GM12891 (cell line): ENCODE results near the gene C2orf76.

ENCODE experiments used
- DNase-seq: peaks from one replicate; pipeline ENCODE4 v3.0.0; 2011; ENCODE audit warnings: low spot score; ENCODE audit not compliant: insufficient read length
- FAIRE-seq: peaks from 2 replicates; lab custom pipeline; 2011; peaks lifted over from hg19 to GRCh38; lab: Jason Lieb, UNC
- PAX5 ChIP-seq: IDR thresholded peaks from 2 replicates; pipeline ENCODE4 v1.6.1; 2011; ENCODE audit warnings: low read length, moderate library complexity, mild to moderate bottlenecking; ENCODE audit not compliant: insufficient read depth, severe bottlenecking
- POLR2A ChIP-seq: IDR thresholded peaks from 2 replicates; pipeline ENCODE4 v1.6.1; 2011; ENCODE audit warnings: low read depth, low read length, control low read depth
- POLR2AphosphoS5 ChIP-seq: IDR thresholded peaks from 2 replicates; pipeline ENCODE4 v1.6.1; 2011; ENCODE audit warnings: low read depth, low read length, control low read depth
- POU2F2 ChIP-seq: IDR thresholded peaks from 2 replicates; pipeline ENCODE4 v1.6.1; 2011; ENCODE audit warnings: low read depth, mild to moderate bottlenecking, control low read depth, low read length, moderate library complexity
- SPI1 ChIP-seq: IDR thresholded peaks from 2 replicates; pipeline ENCODE4 v1.6.1; 2011; ENCODE audit warnings: low read depth, low read length, control low read depth
- TAF1 ChIP-seq: IDR thresholded peaks from 2 replicates; pipeline ENCODE4 v1.6.1; 2011; ENCODE audit warnings: low read depth, low read length, control low read depth

C2orf76 gene

DNA sequence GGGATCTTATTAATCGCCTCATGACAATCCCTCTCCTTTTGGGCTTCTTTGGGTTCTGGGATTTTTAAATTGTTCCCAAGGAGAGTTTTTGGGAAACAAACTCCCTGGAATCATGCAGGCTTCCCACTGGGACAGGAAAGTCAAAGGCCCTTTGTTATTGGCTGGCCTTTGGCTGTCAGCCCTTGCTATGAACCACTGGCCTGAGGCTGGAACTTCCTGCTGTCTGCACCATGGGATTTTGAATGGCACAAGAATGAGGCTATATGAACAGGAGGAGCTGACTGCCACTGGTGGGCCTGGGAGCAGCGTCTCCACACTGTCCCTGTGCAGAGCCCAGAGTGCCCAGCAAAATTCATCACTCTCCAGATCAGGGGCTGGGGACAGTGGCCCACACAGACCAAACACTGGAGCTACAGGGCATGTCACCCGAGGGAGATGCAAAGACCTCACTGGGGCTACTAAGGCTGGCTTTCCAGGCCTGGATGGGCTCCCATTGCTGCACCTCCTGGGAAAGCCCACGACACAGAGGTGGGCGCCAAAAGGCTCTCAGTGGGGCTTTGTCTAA, 107.3 kb downstream of the C2orf76 start:
- DNase-seq = no peak
- FAIRE-seq = no peak
- TF ChIP-seq POU2F2 (no peak), POLR2AphosphoS5 (no peak), SPI1 (no peak), POLR2A (no peak), TAF1 (no peak), PAX5 (no peak)

DNA sequence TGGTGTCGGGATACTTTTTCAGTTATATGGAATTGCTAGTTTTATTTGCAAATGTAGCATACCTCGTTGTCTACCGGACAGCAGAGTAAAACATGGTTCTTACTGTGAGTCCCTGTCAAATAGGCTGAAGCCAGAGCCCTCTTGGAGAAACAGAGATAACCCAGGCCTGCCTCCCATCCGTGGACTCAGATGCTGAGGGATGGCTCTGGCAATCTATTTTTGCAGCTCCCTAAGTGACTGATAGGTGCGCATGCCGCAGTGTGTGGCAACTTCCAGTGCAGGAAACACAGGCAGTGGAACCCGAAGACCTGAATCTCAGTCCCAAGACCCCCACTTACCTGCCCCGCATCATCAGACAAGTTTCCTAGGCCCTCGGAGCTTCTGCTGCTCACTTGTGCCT, 109.4 kb downstream of the C2orf76 start:
- FAIRE-seq (no peak), DNase-seq (no peak)
- TF ChIP-seq PAX5 = no peak
- no peak for TF ChIP-seq SPI1
- no peak for TF ChIP-seq POLR2A
- TF ChIP-seq TAF1 = no peak
- TF ChIP-seq POLR2AphosphoS5 = no peak
- TF ChIP-seq POU2F2 = no peak

DNA sequence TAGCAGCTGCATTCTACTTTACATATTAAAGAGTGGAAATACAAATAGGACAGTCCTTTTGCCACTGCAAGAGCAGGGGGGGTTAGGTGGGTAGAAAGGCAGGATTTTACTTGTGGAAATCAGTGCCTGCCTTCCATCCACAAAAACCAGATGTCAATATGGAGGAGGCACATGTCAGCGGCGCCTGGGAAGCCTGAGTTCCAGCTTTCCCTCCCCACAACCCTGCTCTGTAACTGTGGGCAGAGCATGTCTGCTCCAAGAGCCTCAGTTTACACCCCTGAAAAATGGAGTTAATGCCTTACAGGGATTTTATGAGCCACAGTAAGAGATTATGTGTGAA, 110.1 kb downstream of the C2orf76 start:
- TF ChIP-seq TAF1 (no peak), POLR2AphosphoS5 (no peak), SPI1 (no peak), PAX5 (no peak), POU2F2 (no peak), POLR2A (no peak)
- DNase-seq (no peak), FAIRE-seq (no peak)

DNA sequence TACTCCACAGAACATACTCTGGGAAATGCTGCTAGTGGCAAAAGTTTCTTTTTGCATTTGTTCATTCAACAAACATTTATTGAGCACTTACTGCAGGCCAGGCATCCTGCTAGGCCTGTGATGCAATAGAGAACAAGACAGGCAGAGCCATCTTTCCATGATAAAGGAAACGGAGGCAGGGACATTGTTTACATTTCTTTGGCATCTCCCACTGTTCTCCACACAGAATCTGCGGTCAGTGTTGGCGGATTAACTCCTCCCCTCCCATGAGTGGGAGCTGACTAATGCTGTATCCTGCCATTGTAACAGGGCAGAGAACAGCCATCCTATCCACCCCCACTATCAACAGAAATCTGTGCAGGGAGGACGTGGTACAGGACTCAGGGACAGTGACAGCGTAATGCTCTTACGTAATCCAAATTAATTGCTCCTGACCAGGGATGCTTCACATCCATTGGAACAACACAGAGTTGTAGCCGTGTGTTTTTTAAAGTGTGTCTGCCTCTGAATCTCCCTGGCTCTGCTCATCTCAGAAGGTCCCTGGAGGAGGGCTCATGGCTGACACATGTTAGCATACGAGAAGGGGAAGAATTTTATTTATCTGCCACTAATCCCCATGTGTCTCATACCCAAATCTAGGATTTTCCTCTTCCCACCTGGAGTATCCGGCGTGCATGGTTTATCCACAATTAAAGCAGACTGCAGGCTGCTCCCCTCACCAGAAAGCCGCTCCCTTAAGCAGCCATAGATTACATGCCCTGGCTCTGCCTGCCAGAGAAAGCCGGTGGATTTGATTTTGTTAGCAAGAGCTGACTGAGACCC, 110.7 kb downstream of the C2orf76 start:
- FAIRE-seq = no peak
- DNase-seq = no peak
- TF ChIP-seq PAX5 = no peak
- no peak for TF ChIP-seq TAF1
- no peak for TF ChIP-seq POLR2A
- no peak for TF ChIP-seq SPI1
- TF ChIP-seq POU2F2 = no peak
- no peak for TF ChIP-seq POLR2AphosphoS5

DNA sequence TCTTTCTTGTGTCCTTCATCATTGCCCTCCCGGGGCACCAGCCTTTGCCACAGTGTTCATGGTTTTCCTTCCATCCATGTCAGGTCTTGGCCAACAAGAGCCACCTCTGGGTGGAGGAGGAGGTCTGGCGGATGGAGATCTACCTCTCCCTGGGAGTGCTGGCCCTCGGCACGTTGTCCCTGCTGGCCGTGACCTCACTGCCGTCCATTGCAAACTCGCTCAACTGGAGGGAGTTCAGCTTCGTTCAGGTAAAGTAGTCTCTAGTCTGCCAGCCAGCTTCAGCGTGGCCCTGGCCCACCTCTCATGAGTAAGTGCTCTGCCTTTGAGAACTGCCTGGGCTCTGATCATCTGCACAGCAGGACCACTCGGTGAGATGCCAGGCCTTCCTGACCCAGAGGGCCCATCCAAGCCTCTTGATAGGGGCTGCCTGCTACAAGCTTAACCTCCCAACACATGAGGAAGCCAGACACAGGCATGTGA, 112.0 kb downstream of the C2orf76 start:
- TF ChIP-seq POU2F2 (no peak), POLR2A (no peak), SPI1 (no peak), PAX5 (no peak), POLR2AphosphoS5 (no peak), TAF1 (no peak)
- DNase-seq = no peak
- FAIRE-seq = no peak

DNA sequence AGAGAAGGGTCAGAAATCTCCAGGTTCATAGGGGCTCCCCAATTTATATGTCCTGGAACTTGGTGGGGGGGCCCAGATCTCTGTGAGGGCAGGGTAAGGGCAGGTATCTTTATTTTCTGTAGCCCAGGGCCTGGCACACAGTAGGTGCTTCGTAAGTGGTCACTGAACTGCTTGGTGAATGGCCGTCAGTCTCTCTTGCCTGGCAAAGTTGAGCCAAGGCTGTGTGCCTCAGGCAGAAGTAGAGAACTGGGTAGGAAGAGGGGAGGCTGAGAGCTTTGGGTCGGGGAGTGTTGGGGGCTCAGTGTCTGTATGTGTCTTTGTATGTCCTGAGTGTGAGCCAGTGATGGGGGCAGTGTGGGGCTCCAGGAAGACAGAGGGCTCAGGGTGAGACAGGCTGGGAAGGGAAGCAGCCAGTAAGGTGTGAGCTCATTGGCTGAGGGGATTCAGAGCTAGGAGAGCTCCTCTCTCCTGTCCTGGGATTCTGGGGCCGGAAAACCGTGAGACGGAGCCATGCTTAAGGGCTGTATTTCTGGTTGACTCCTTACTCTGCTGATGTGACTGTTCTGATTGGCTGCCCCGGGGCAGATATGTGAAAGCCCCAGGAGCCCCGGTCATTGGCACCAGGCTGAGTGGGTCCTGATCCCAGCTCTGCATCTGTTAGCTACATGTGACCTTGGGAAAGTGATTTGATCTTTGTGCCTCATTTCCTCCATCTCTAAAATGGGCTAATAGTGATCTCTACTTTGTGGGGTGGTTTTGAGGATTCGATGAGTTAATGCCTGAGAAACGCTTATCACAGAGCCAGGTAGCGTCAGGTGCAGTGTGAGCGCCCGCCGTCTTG, 112.7 kb downstream of the C2orf76 start:
- TF ChIP-seq PAX5 = no peak
- TF ChIP-seq SPI1 = no peak
- no peak for TF ChIP-seq POLR2AphosphoS5
- no peak for TF ChIP-seq TAF1
- TF ChIP-seq POU2F2 = no peak
- no peak for TF ChIP-seq POLR2A
- no peak for DNase-seq
- FAIRE-seq = no peak

DNA sequence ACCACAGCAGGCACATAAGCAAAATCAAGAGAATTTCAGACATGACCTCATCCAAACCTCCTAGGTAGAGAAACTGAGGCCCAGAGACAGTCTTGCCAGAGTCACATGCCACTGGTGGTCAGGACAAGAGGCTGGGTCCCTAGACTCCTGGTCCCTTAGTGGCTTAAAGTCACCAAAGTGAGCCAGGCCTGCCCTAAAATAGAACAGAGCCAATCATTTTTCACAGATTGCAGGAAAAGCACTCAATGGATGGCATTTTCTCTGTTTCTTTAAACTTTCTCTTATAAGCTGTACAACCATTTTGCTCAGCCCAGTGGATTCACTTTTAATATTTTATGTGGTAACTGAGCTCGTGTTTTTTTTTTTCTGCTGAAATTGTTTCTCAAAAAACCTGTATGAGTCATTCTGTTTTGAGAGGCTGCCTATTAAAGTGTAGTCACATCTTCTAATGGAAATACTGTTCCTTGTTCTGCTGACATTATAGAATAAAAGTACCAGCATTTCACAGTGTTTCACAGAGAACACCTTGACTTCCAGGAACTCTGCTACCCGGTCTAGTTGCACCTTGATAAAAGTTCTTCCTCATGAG, 113.4 kb downstream of the C2orf76 start:
- no peak for FAIRE-seq
- no peak for DNase-seq
- no peak for TF ChIP-seq TAF1
- no peak for TF ChIP-seq SPI1
- TF ChIP-seq POLR2AphosphoS5 = no peak
- no peak for TF ChIP-seq POLR2A
- no peak for TF ChIP-seq PAX5
- no peak for TF ChIP-seq POU2F2
